Loucy (cell line): ENCODE results near the gene FCHSD2.

Source experiments
- EZH2phosphoT487 ChIP-seq: fragments of 200-600 bp; IDR thresholded peaks from 2 replicates; pipeline ENCODE4 v1.6.1; 2018; ENCODE audit warnings: antibody characterized with exemption, mild to moderate bottlenecking, moderate library complexity, borderline replicate concordance
- TF ChIP-seq, protein P1 (sequence below): fragments of 200-600 bp; sonication (generic); conservative IDR thresholded peaks from 2 replicates; pipeline ENCODE4 v1.5.1; 2014; ENCODE audit warnings: mild to moderate bottlenecking, antibody characterized with exemption, low read length

GRCh38 chr11:72900013-72900412, 242.1 kb downstream of the FCHSD2 start:
- TF ChIP-seq, protein P1, sequence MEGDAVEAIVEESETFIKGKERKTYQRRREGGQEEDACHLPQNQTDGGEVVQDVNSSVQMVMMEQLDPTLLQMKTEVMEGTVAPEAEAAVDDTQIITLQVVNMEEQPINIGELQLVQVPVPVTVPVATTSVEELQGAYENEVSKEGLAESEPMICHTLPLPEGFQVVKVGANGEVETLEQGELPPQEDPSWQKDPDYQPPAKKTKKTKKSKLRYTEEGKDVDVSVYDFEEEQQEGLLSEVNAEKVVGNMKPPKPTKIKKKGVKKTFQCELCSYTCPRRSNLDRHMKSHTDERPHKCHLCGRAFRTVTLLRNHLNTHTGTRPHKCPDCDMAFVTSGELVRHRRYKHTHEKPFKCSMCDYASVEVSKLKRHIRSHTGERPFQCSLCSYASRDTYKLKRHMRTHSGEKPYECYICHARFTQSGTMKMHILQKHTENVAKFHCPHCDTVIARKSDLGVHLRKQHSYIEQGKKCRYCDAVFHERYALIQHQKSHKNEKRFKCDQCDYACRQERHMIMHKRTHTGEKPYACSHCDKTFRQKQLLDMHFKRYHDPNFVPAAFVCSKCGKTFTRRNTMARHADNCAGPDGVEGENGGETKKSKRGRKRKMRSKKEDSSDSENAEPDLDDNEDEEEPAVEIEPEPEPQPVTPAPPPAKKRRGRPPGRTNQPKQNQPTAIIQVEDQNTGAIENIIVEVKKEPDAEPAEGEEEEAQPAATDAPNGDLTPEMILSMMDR = no peak
- TF ChIP-seq EZH2phosphoT487 = no peak
